Neural cell (in vitro differentiated cells): ENCODE measurements around the gene HSPA4L. TPM values are rescaled to one million over a fixed set of nuclear protein-coding genes. Genes with fewer than 3 reads are reported as not detected.

Experiments used
- H2AFZ ChIP-seq: fragments of 200-600, 300-800 bp; sonication (generic), shearing (Covaris generic); 2 replicates; pipeline ENCODE4 v1.6.0; 2014; ENCODE audit warnings: low read depth, mild to moderate bottlenecking, antibody characterized with exemption, low read length, moderate library complexity
- H3F3A ChIP-seq: fragments of 200-600 bp; shearing (Covaris generic); 2 replicates; pipeline ENCODE4 v1.6.1; 2016; ENCODE audit warnings: mild to moderate bottlenecking, moderate library complexity, mixed read lengths, antibody characterized with exemption, low read length; ENCODE audit not compliant: insufficient read depth, poor library complexity, severe bottlenecking
- H3K27ac ChIP-seq: fragments of 200-600, 300-800 bp; sonication (generic), shearing (Covaris generic); 2 replicates; pipeline ENCODE4 v1.5.1; 2014; ENCODE audit warnings: mild to moderate bottlenecking, low read length, moderate library complexity
- H3K27me3 ChIP-seq: fragments of 300-800, 200-600 bp; sonication (generic), shearing (Covaris generic); 2 replicates; pipeline ENCODE4 v1.6.0; 2014; ENCODE audit warnings: mild to moderate bottlenecking, low read depth, low read length, moderate library complexity; ENCODE audit not compliant: insufficient read depth
- H3K36me3 ChIP-seq: fragments of 300-800, 200-600 bp; sonication (generic), shearing (Covaris generic); 2 replicates; pipeline ENCODE4 v1.5.1; 2014; ENCODE audit warnings: mild to moderate bottlenecking, antibody characterized with exemption, low read length, moderate library complexity; ENCODE audit not compliant: insufficient read depth
- H3K4me2 ChIP-seq: fragments of 300-800, 200-600 bp; sonication (generic), shearing (Covaris generic); 2 replicates; pipeline ENCODE4 v1.6.0; 2014; ENCODE audit warnings: mild to moderate bottlenecking, low read length
- H3K4me3 ChIP-seq: fragments of 300-800, 200-600 bp; sonication (generic), shearing (Covaris generic); 2 replicates; pipeline ENCODE4 v1.5.1; 2014; ENCODE audit warnings: mild to moderate bottlenecking, low read length, moderate library complexity
- H3K79me2 ChIP-seq: fragments of 200-600 bp; shearing (Covaris generic); replicated peaks from 2 replicates; pipeline ENCODE4 v1.6.0; 2014; ENCODE audit warnings: mild to moderate bottlenecking, low read length, moderate library complexity; ENCODE audit not compliant: insufficient read depth
- H3K9ac ChIP-seq: fragments of 300-800, 200-600 bp; sonication (generic), shearing (Covaris generic); 2 replicates; pipeline ENCODE4 v1.6.1; 2016; ENCODE audit warnings: mild to moderate bottlenecking, low read length, mixed read lengths
- H3K9me2 ChIP-seq: fragments of 200-600 bp; shearing (Covaris generic); 2 replicates; pipeline ENCODE4 v1.6.1; 2016; ENCODE audit warnings: mild to moderate bottlenecking, low read length, mixed read lengths; ENCODE audit not compliant: insufficient read depth
- H3K9me3 ChIP-seq: fragments of 200-600, 300-800 bp; sonication (generic), shearing (Covaris generic); 2 replicates; pipeline ENCODE4 v1.6.1; 2016; ENCODE audit warnings: mild to moderate bottlenecking, mixed run types, low read length, moderate library complexity, mixed read lengths
- H4K20me1 ChIP-seq: fragments of 200-600 bp; shearing (Covaris generic); 2 replicates; pipeline ENCODE4 v1.6.1; 2016; ENCODE audit warnings: mild to moderate bottlenecking, mixed run types; ENCODE audit not compliant: insufficient read depth
- CTCF ChIP-seq: fragments of 450-650 bp; IDR thresholded peaks from 2 replicates; pipeline ENCODE4 v1.5.1; 2014; ENCODE audit warnings: antibody characterized with exemption, mild to moderate bottlenecking, moderate library complexity; ENCODE audit not compliant: poor library complexity, severe bottlenecking
- EP300 ChIP-seq: fragments of 450-650 bp; conservative IDR thresholded peaks from 2 replicates; pipeline ENCODE4 v1.6.1; 2014; ENCODE audit warnings: antibody characterized with exemption, mild to moderate bottlenecking, moderate library complexity; ENCODE audit not compliant: poor library complexity, severe bottlenecking
- EZH2 ChIP-seq: fragments of 200-600, 300-800 bp; shearing (Covaris generic), sonication (generic); IDR thresholded peaks from 2 replicates; pipeline ENCODE4 v1.6.1; 2014; ENCODE audit warnings: antibody characterized with exemption, low read length, borderline replicate concordance, mild to moderate bottlenecking; ENCODE audit not compliant: insufficient read depth, poor library complexity, severe bottlenecking
- MXI1 ChIP-seq: fragments of 450-650 bp; conservative IDR thresholded peaks from 2 replicates; pipeline ENCODE4 v1.6.1; 2014; ENCODE audit warnings: antibody characterized with exemption, mild to moderate bottlenecking; ENCODE audit not compliant: poor library complexity, severe bottlenecking
- POLR2AphosphoS5 ChIP-seq: IDR thresholded peaks from 2 replicates; pipeline ENCODE4 v1.6.1; 2012
- RAD21 ChIP-seq: fragments of 450-650 bp; conservative IDR thresholded peaks from 2 replicates; pipeline ENCODE4 v1.6.1; 2014; ENCODE audit warnings: antibody characterized with exemption, mild to moderate bottlenecking, moderate library complexity
- REST ChIP-seq: IDR thresholded peaks from 2 replicates; pipeline ENCODE4 v1.6.1; 2012; ENCODE audit warnings: borderline replicate concordance
- SMC3 ChIP-seq: fragments of 450-650 bp; conservative IDR thresholded peaks from 2 replicates; pipeline ENCODE4 v1.6.1; 2014; ENCODE audit warnings: antibody characterized with exemption, mild to moderate bottlenecking, moderate library complexity; ENCODE audit not compliant: poor library complexity
- TAF1 ChIP-seq: IDR thresholded peaks from 2 replicates; pipeline ENCODE4 v1.6.1; 2012; ENCODE audit warnings: low read depth
- polyA plus RNA-seq: library from polyadenylated mRNA; depleted of rRNA; stranded (reverse); fragments of >200 nt; gene quantifications from 2 replicates; pipeline ENCODE4 v1.2.3, GENCODE V29; 2014

Gene HSPA4L
- polyA plus RNA-seq, 1 donor from 2014 or later = 12.5 TPM

GRCh38 chr4:127857641-127858040 lies 75.5 kb downstream of the HSPA4L start (continued):
- no peak for TF ChIP-seq REST

DNA sequence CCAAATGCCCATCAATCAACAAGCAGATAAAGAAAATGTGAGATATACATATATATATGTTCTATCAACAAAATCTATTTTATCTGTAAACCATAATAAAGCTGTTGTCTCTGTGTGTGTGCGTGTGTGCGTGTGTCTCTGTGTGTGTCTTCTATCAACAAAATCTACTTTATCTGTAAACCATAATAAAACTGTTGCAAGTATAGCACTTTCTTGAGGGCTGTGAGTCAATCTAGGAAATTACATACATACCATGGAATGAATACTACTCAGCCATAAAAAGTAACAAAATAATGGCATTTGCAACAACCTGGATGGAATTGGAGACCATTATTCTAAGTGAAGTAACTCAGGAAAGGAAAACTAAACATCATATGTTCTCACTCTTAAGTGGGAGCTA lies 86.1 kb downstream of the HSPA4L start:
- Histone ChIP-seq H3F3A (no peaks in the 10 kb centered on the region), H3K27ac (no peak overlapping the region), H3K4me2 (no peak overlapping the region), H2AFZ (no peak overlapping the region), H3K27me3 (no peaks in the 10 kb centered on the region), H3K9ac (no peak overlapping the region), H3K9me2 (no peaks in the 10 kb centered on the region), H3K36me3 (no peaks in the 10 kb centered on the region), H3K79me2 (no peaks in the 10 kb centered on the region), H3K9me3 (no peaks in the 10 kb centered on the region), H3K4me3 (no peak overlapping the region), H4K20me1 (no peaks in the 10 kb centered on the region)
- TF ChIP-seq EP300 (no peak), POLR2AphosphoS5 (no peak), MXI1 (no peak), CTCF (no peak)

DNA sequence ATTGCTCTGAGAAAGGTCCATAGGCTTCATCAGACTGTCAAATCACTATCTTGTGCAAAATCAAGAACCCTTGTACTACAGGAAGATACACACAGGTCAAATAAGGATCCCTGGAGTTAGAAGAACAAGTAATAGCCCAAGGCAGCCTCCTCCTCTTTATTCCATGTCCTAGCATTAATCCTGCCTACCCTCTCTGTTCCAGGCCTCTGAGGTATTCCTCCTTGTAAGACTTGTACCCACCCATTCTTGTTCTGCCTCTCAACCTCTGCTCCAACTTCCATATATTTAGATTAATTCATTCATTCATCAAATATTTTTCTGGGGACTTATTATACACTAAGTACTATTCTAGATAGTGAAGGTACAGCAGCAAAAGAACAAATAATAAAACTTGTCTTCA lies 88.2 kb downstream of the HSPA4L start:
- TF ChIP-seq POLR2AphosphoS5 = no peak
- no peak for TF ChIP-seq REST
- no peak for TF ChIP-seq SMC3
- TF ChIP-seq MXI1 = no peak
- TF ChIP-seq EZH2 = no peak
- no peak for TF ChIP-seq EP300
- TF ChIP-seq TAF1 = no peak
- TF ChIP-seq CTCF = no peak
- no peak for TF ChIP-seq RAD21
- H3K4me3 ChIP-seq = no peak overlapping the region
- H3K4me2 ChIP-seq = no peak overlapping the region

More for the DNA sequence above, 88.2 kb downstream of the HSPA4L start:
- H3K27ac ChIP-seq = no peak overlapping the region
- no peaks in the 10 kb centered on the region for H3K79me2 ChIP-seq
- no peaks in the 10 kb centered on the region for H3K9me2 ChIP-seq
- H3K27me3 ChIP-seq = no peaks in the 10 kb centered on the region
- no peaks in the 10 kb centered on the region for H3K36me3 ChIP-seq
- H2AFZ ChIP-seq = no peak overlapping the region
- H3K9ac ChIP-seq = no peak overlapping the region
- no peaks in the 10 kb centered on the region for H3F3A ChIP-seq
- no peaks in the 10 kb centered on the region for H3K9me3 ChIP-seq
- no peaks in the 10 kb centered on the region for H4K20me1 ChIP-seq
